Type B pancreatic cell (in vitro differentiated cells): Measurements from ENCODE around the gene DPP10. TPM values are rescaled to one million over a fixed set of nuclear protein-coding genes. Genes with fewer than 3 reads are reported as not detected.

Source experiments
- DNase-seq: peaks from one replicate; pipeline ENCODE4 v3.0.0; 2021; ENCODE audit warnings: mixed read lengths; ENCODE audit not compliant: unreplicated experiment; ENCODE audit errors: extremely low spot score
- H3K27ac Mint-ChIP-seq: 2 replicates; pipeline ENCODE4 v1.8.0; 2021; ENCODE audit warnings: mild to moderate bottlenecking, mixed read lengths
- H3K27me3 Mint-ChIP-seq: 2 replicates; pipeline ENCODE4 v1.8.0; 2021; ENCODE audit warnings: mixed read lengths
- H3K36me3 Mint-ChIP-seq: 2 replicates; pipeline ENCODE4 v1.8.0; 2021; ENCODE audit warnings: mixed read lengths
- H3K4me1 Mint-ChIP-seq: one replicate; pipeline ENCODE4 v1.8.0; 2021; ENCODE audit warnings: mixed read lengths; ENCODE audit not compliant: unreplicated experiment
- H3K4me3 Mint-ChIP-seq: 2 replicates; pipeline ENCODE4 v1.8.0; 2021; ENCODE audit warnings: mild to moderate bottlenecking, mixed read lengths
- H3K9me3 Mint-ChIP-seq: 2 replicates; pipeline ENCODE4 v1.8.0; 2021; ENCODE audit warnings: mixed read lengths
- total RNA-seq: library from RNA; stranded (reverse); gene quantifications from 2 replicates; pipeline ENCODE4 v1.2.1, GENCODE V29; 2021; ENCODE audit warnings: low replicate concordance
- TF ChIP-seq, protein P1 (sequence below): fragments of 200-600 bp; sonication (generic); conservative IDR thresholded peaks from 2 replicates; pipeline ENCODE4 v1.5.0; 2021; ENCODE audit warnings: antibody characterized with exemption, mild to moderate bottlenecking

DPP10 gene
- total RNA-seq, 1 donor from 2014 or later = 8.8 TPM

GRCh38 chr2:115297056-115297455 lies 854.6 kb downstream of the DPP10 start:
- Mint-ChIP-seq H3K27ac (no peak overlapping the region), H3K4me1 (no peaks in the 10 kb centered on the region), H3K9me3 (no peaks in the 10 kb centered on the region), H3K4me3 (no peak overlapping the region), H3K36me3 (no peaks in the 10 kb centered on the region), H3K27me3 (no peaks in the 10 kb centered on the region)
- TF ChIP-seq, protein P1, sequence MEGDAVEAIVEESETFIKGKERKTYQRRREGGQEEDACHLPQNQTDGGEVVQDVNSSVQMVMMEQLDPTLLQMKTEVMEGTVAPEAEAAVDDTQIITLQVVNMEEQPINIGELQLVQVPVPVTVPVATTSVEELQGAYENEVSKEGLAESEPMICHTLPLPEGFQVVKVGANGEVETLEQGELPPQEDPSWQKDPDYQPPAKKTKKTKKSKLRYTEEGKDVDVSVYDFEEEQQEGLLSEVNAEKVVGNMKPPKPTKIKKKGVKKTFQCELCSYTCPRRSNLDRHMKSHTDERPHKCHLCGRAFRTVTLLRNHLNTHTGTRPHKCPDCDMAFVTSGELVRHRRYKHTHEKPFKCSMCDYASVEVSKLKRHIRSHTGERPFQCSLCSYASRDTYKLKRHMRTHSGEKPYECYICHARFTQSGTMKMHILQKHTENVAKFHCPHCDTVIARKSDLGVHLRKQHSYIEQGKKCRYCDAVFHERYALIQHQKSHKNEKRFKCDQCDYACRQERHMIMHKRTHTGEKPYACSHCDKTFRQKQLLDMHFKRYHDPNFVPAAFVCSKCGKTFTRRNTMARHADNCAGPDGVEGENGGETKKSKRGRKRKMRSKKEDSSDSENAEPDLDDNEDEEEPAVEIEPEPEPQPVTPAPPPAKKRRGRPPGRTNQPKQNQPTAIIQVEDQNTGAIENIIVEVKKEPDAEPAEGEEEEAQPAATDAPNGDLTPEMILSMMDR = no peak
- DNase-seq = no peak

- no peak for DNase-seq
- H3K4me1 Mint-ChIP-seq = no peaks in the 10 kb centered on the region
- H3K4me3 Mint-ChIP-seq = no peak overlapping the region
- H3K9me3 Mint-ChIP-seq = no peaks in the 10 kb centered on the region
- no peaks in the 10 kb centered on the region for H3K27me3 Mint-ChIP-seq
- TF ChIP-seq, protein P1 = no peak
- H3K36me3 Mint-ChIP-seq = no peaks in the 10 kb centered on the region
- H3K27ac Mint-ChIP-seq = no peak overlapping the region
These were observed 856.8 kb downstream of the DPP10 start for GRCh38 chr2:115299199-115299598.

DNA sequence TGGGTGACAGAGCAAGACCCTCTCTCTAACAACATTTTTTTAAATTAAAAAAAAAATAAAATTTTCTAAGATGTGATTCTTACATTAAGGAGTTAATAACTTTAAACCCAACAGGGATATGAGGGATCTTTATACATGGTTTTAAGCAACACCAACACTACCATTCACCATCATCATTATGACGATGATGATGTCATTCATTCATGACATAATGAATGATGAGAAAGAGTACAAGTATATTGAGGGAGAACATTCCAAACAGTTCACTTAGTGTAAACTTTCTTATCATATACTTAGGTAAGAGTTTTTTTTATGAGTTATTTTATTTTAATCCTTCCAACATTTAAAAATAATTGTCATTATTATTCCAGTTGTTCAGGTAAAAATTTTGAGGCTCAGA lies 863.3 kb downstream of the DPP10 start:
- Mint-ChIP-seq H3K9me3 (no peaks in the 10 kb centered on the region), H3K4me1 (no peaks in the 10 kb centered on the region), H3K4me3 (no peak overlapping the region), H3K27ac (no peak overlapping the region), H3K27me3 (no peaks in the 10 kb centered on the region), H3K36me3 (no peaks in the 10 kb centered on the region)
- no peak for DNase-seq
- TF ChIP-seq, protein P1 = no peak

GRCh38 chr2:115314119-115314518 lies 871.7 kb downstream of the DPP10 start:
- Mint-ChIP-seq H3K9me3 (no peaks in the 10 kb centered on the region), H3K36me3 (no peaks in the 10 kb centered on the region), H3K4me3 (no peak overlapping the region), H3K4me1 (no peaks in the 10 kb centered on the region), H3K27me3 (no peaks in the 10 kb centered on the region), H3K27ac (no peak overlapping the region)
- DNase-seq = no peak
- TF ChIP-seq, protein P1 = no peak

DNA sequence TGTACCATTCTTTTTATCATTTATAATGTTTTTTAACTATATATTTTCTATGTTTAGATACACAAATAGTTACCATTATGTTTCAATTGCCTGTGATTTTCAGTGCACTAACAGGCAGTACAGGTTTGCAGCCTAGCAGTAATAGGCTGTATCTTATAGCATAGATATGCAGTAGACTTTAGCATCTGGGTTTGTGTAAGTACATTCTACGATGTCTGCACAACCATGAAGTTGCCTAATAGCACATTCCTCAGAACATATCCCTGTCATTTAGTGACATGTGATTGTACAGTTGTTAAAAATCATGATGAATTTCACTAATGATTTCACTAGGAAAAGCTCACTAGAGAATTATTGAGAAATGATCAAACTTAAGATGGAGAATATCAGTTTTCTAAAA lies 884.6 kb downstream of the DPP10 start:
- Mint-ChIP-seq H3K27me3 (no peaks in the 10 kb centered on the region), H3K27ac (no peak overlapping the region), H3K4me1 (no peaks in the 10 kb centered on the region), H3K36me3 (no peaks in the 10 kb centered on the region), H3K9me3 (no peaks in the 10 kb centered on the region), H3K4me3 (no peak overlapping the region)
- DNase-seq = no peak
- TF ChIP-seq, protein P1 = no peak

GRCh38 chr2:115359550-115359949 lies 917.1 kb downstream of the DPP10 start:
- TF ChIP-seq, protein P1 = no peak
- no peaks in the 10 kb centered on the region for H3K27me3 Mint-ChIP-seq
- H3K27ac Mint-ChIP-seq = no peak overlapping the region
- DNase-seq = no peak
- H3K9me3 Mint-ChIP-seq = peaks cover 5% of the 10 kb centered on the region
- peaks cover 8% of the 10 kb centered on the region for H3K36me3 Mint-ChIP-seq
- no peaks in the 10 kb centered on the region for H3K4me1 Mint-ChIP-seq
- H3K4me3 Mint-ChIP-seq = no peak overlapping the region
